ENCODE measurements around the gene NDUFA8.

GRCh38 chr9:122127396-122127798, 32.2 kb downstream of the NDUFA8 start:
- TF ChIP-seq CTCF (IDR thresholded peaks at IDR 0.05) (no peak), POLR2AphosphoS5 (IDR thresholded peaks at IDR 0.05) (no peak)
